HPDE6-E6E7 (cell line): Measurements from ENCODE around the gene ADGRB3.
"Not testable (repeated sequence)": the region's sequence is repeated elsewhere in the genome, so short reads cannot be mapped to it uniquely, and the experiment has no call there.

Source experiments
- DNase-seq: peaks from one replicate; pipeline ENCODE4 v3.0.0; 2011; ENCODE audit warnings: missing footprints; ENCODE audit errors: extremely low spot score

ADGRB3 gene

GRCh38 chr6:69121461-69122406 lies 486.7 kb downstream of the ADGRB3 start:
- DNase-seq: not testable (repeated sequence)

- no peak for DNase-seq
Measured at GRCh38 chr6:69122407-69122773, 487.3 kb downstream of the ADGRB3 start.

- DNase-seq: no peak
Measured at GRCh38 chr6:69128411-69128810, 493.3 kb downstream of the ADGRB3 start.

- no peak for DNase-seq
Measured at GRCh38 chr6:69129046-69129445, 494.0 kb downstream of the ADGRB3 start.

GRCh38 chr6:69135927-69136326 lies 500.8 kb downstream of the ADGRB3 start:
- no peak for DNase-seq

GRCh38 chr6:69138148-69138547 lies 503.1 kb downstream of the ADGRB3 start:
- DNase-seq: no peak

- DNase-seq: peak; percentile 10
Measured at GRCh38 chr6:69138893-69139494, 503.9 kb downstream of the ADGRB3 start.

GRCh38 chr6:69145062-69145461 lies 510.0 kb downstream of the ADGRB3 start:
- DNase-seq: no peak

GRCh38 chr6:69146385-69146784 lies 511.3 kb downstream of the ADGRB3 start:
- DNase-seq: no peak

- peak; percentile 2 for DNase-seq
Measured at GRCh38 chr6:69155467-69155866, 520.4 kb downstream of the ADGRB3 start.

- no peak for DNase-seq
Measured at GRCh38 chr6:69162811-69163210, 527.7 kb downstream of the ADGRB3 start.

- no peak for DNase-seq
Measured at GRCh38 chr6:69164564-69165229, 529.6 kb downstream of the ADGRB3 start.

- peak; percentile 52 for DNase-seq
Measured at GRCh38 chr6:69179681-69180080, 544.6 kb downstream of the ADGRB3 start.

- peak; percentile 16 for DNase-seq
Measured at GRCh38 chr6:69180361-69181067, 545.4 kb downstream of the ADGRB3 start.

GRCh38 chr6:69181964-69182363 lies 546.9 kb downstream of the ADGRB3 start:
- DNase-seq: no peak

- no peak for DNase-seq
Measured at GRCh38 chr6:69185276-69185675, 550.2 kb downstream of the ADGRB3 start.

- DNase-seq: no peak
Measured at GRCh38 chr6:69202768-69203167, 567.7 kb downstream of the ADGRB3 start.

- DNase-seq: no peak
Measured at GRCh38 chr6:69216127-69216526, 581.0 kb downstream of the ADGRB3 start.

GRCh38 chr6:69217343-69217742 lies 582.3 kb downstream of the ADGRB3 start:
- DNase-seq: no peak

- DNase-seq: no peak
Measured at GRCh38 chr6:69220375-69220774, 585.3 kb downstream of the ADGRB3 start.

GRCh38 chr6:69232008-69232407 lies 596.9 kb downstream of the ADGRB3 start:
- no peak for DNase-seq

- no peak for DNase-seq
Measured at GRCh38 chr6:69232496-69232895, 597.4 kb downstream of the ADGRB3 start.
